SHP77 treated with DMSO at 0.1 percent for 48 hours (cell line): ENCODE data around the gene USF3.
A peak's percentile ranks its signal among the peaks of the same experiment; 100 is the strongest.
"Not testable (repeated sequence)": the region's sequence is repeated elsewhere in the genome, so short reads cannot be mapped to it uniquely, and the experiment has no call there.

Experiments
- DNase-seq: peaks from one replicate; lab custom pipeline; 2025; lab: John Stamatoyannopoulos, UW

USF3 gene

GRCh38 chr3:113654851-113655250 is 41.6 kb downstream of the USF3 start:
- DNase-seq, result no peak

GRCh38 chr3:113654310-113654709 is 42.1 kb downstream of the USF3 start:
- DNase-seq, result no peak

GRCh38 chr3:113649174-113649845 is 47.1 kb downstream of the USF3 start:
- no peak for DNase-seq

- DNase-seq, result no peak
Measured at GRCh38 chr3:113648524-113648923, 47.9 kb downstream of the USF3 start.

GRCh38 chr3:113643583-113643982 is 52.9 kb downstream of the USF3 start:
- no peak for DNase-seq

- no peak for DNase-seq
Measured at GRCh38 chr3:113638910-113639309, 57.5 kb downstream of the USF3 start.

- DNase-seq, result no peak
Measured at GRCh38 chr3:113637756-113638155, 58.7 kb downstream of the USF3 start.

GRCh38 chr3:113636034-113636433 is 60.4 kb downstream of the USF3 start:
- DNase-seq, result not testable (repeated sequence)

- no peak for DNase-seq
Measured at GRCh38 chr3:113634782-113635474, 61.5 kb downstream of the USF3 start.

- DNase-seq, result no peak
Measured at GRCh38 chr3:113631573-113631972, 64.9 kb downstream of the USF3 start.

GRCh38 chr3:113630956-113631542 is 65.4 kb downstream of the USF3 start:
- DNase-seq, result no peak

- DNase-seq, result no peak
Measured at GRCh38 chr3:113629584-113630421, 66.6 kb downstream of the USF3 start.

- no peak for DNase-seq
Measured at GRCh38 chr3:113628788-113629187, 67.7 kb downstream of the USF3 start.

- DNase-seq, result no peak
Measured at GRCh38 chr3:113628316-113628715, 68.1 kb downstream of the USF3 start.

- DNase-seq, result peak; percentile 56
Measured at GRCh38 chr3:113626503-113627371, 69.7 kb downstream of the USF3 start.

GRCh38 chr3:113625834-113626233 is 70.6 kb downstream of the USF3 start:
- no peak for DNase-seq

- no peak for DNase-seq
Measured at GRCh38 chr3:113623811-113624210, 72.6 kb downstream of the USF3 start.

- no peak for DNase-seq
Measured at GRCh38 chr3:113623324-113623723, 73.1 kb downstream of the USF3 start.

- DNase-seq, result no peak
Measured at GRCh38 chr3:113620091-113620490, 76.4 kb downstream of the USF3 start.

GRCh38 chr3:113617726-113618125 is 78.7 kb downstream of the USF3 start:
- DNase-seq, result no peak

- no peak for DNase-seq
Measured at GRCh38 chr3:113615976-113616375, 80.5 kb downstream of the USF3 start.
